ENCODE measurements around the gene EPX. TPM values are rescaled to one million over a fixed set of nuclear protein-coding genes. Genes with fewer than 3 reads are reported as not detected.

The EPX gene
- total and polyA plus RNA-seq, 12 donors = not detected

GRCh38 chr17:58228679-58229078 lies 36.2 kb downstream of the EPX start:
- Histone ChIP-seq H3K9me3 (replicated peaks in 1 of 3) (peaks cover 0 to under 1% (median 0%) of the 10 kb centered on the region in 3 donors), H3K4me1 (replicated peaks in 1 of 2) (no peaks in the 10 kb centered on the region), H3K27ac (no peak overlapping the region), H3K4me3 (no peak overlapping the region), H3K27me3 (peaks cover 5% of the 10 kb centered on the region), H3K36me3 (replicated peaks in 1 of 2) (no peaks in the 10 kb centered on the region)
- DNase-seq = no peak
- WGBS, 4 donors = 36 to 50% (median 45%) methylated on average over 3 of the region's 3 CpGs
- intact Hi-C loops (cut with DNase I) = no loop called here
- TF ChIP-seq POLR2A (IDR thresholded peaks at IDR 0.05) (no peak), CTCF (IDR thresholded peaks at IDR 0.05) (no peak)

- Histone ChIP-seq H3K4me1 (replicated peaks in 1 of 2) (no peaks in the 10 kb centered on the region), H3K27me3 (peaks cover 5% of the 10 kb centered on the region), H3K27ac (no peak overlapping the region), H3K36me3 (replicated peaks in 1 of 2) (no peaks in the 10 kb centered on the region), H3K4me3 (no peak overlapping the region), H3K9me3 (replicated peaks in 1 of 3) (no peaks in the 10 kb centered on the region)
- 52 to 74% (median 67%) methylated on average over 1 of the region's 1 CpG for WGBS, 4 donors
- intact Hi-C loops (cut with DNase I) = no loop called here
- no peak for DNase-seq
- TF ChIP-seq POLR2A (IDR thresholded peaks at IDR 0.05) (no peak), CTCF (IDR thresholded peaks at IDR 0.05) (no peak)
Observed at GRCh38 chr17:58229384-58229783, 36.9 kb downstream of the EPX start.

- Histone ChIP-seq H3K36me3 (replicated peaks in 1 of 2) (no peaks in the 10 kb centered on the region), H3K4me3 (no peak overlapping the region), H3K27me3 (peaks cover 5% of the 10 kb centered on the region), H3K4me1 (replicated peaks in 1 of 2) (no peaks in the 10 kb centered on the region), H3K27ac (no peak overlapping the region), H3K9me3 (replicated peaks in 1 of 3) (no peaks in the 10 kb centered on the region)
- no peak for DNase-seq
- intact Hi-C loops (cut with DNase I) = no loop called here
- TF ChIP-seq POLR2A (IDR thresholded peaks at IDR 0.05) (no peak), CTCF (IDR thresholded peaks at IDR 0.05) (no peak)
- 83 to 90% (median 87%) methylated on average over 4 of the region's 4 CpGs for WGBS, 4 donors
Observed at GRCh38 chr17:58229881-58230280, 37.4 kb downstream of the EPX start.

- Histone ChIP-seq H3K9me3 (replicated peaks in 1 of 3) (no peaks in the 10 kb centered on the region), H3K27ac (no peak overlapping the region), H3K27me3 (peaks cover 5% of the 10 kb centered on the region), H3K4me1 (replicated peaks in 1 of 2) (no peaks in the 10 kb centered on the region), H3K4me3 (no peak overlapping the region), H3K36me3 (replicated peaks in 1 of 2) (no peaks in the 10 kb centered on the region)
- DNase-seq = no peak
- 13 to 42% (median 28%) methylated on average over 2 of the region's 2 CpGs for WGBS, 4 donors
- intact Hi-C loops (cut with DNase I) = no loop called here
- TF ChIP-seq CTCF (IDR thresholded peaks at IDR 0.05) (no peak), POLR2A (IDR thresholded peaks at IDR 0.05) (no peak)
Observed at GRCh38 chr17:58231641-58232040, 39.1 kb downstream of the EPX start.

Measured in adrenal gland (tissue), 12 donors.